GM23338 (cell line): Measurements from ENCODE around the gene PSMD10. TPM values are rescaled to one million over a fixed set of nuclear protein-coding genes. Genes with fewer than 3 reads are reported as not detected.

Experiments
- ATAC-seq: fragments of 200-7000 bp; cut with Tn5 transposase; 3 replicates; pipeline ENCODE4 v1.9.1; 2020
- DNase-seq: peaks from one replicate; pipeline ENCODE4 v3.0.0-alpha.2; 2015; ENCODE audit warnings: low spot score
- H2AFZ ChIP-seq: fragments of 200-600 bp; sonication (generic); 2 replicates; pipeline ENCODE4 v1.8.0; 2016; ENCODE audit warnings: antibody characterized with exemption, mild to moderate bottlenecking, moderate library complexity
- H3F3A ChIP-seq: fragments of 200-600 bp; sonication (generic); replicated peaks from 2 replicates; pipeline ENCODE4 v1.8.0; 2017; ENCODE audit warnings: antibody characterized with exemption, mixed run types, low read depth
- H3K27ac ChIP-seq: fragments of 200-600 bp; sonication (generic); 2 replicates; pipeline ENCODE4 v1.6.1; 2016; ENCODE audit warnings: low read depth
- H3K27me3 ChIP-seq: fragments of 200-600 bp; sonication (generic); 2 replicates; pipeline ENCODE4 v1.8.0; 2016; ENCODE audit warnings: mild to moderate bottlenecking, mixed run types, moderate library complexity; ENCODE audit not compliant: insufficient read depth
- H3K36me3 ChIP-seq: fragments of 200-600 bp; sonication (generic); 2 replicates; pipeline ENCODE4 v1.8.0; 2016; ENCODE audit warnings: mild to moderate bottlenecking; ENCODE audit not compliant: insufficient read depth
- H3K4me1 ChIP-seq: fragments of 200-600 bp; sonication (generic); 2 replicates; pipeline ENCODE4 v1.8.0; 2016; ENCODE audit warnings: mild to moderate bottlenecking, moderate library complexity; ENCODE audit not compliant: insufficient read depth
- H3K4me2 ChIP-seq: fragments of 200-600 bp; sonication (generic); 2 replicates; pipeline ENCODE4 v1.7.1; 2017; ENCODE audit warnings: mixed run types
- H3K4me3 ChIP-seq: fragments of 200-600 bp; sonication (generic); 2 replicates; pipeline ENCODE4 v1.6.1; 2016; ENCODE audit warnings: mixed run types
- H3K79me2 ChIP-seq: fragments of 200-600 bp; sonication (generic); replicated peaks from 2 replicates; pipeline ENCODE4 v1.8.0; 2017; ENCODE audit warnings: mild to moderate bottlenecking; ENCODE audit not compliant: insufficient read depth
- H3K9me2 ChIP-seq: fragments of 200-600 bp; sonication (generic); 2 replicates; pipeline ENCODE4 v1.8.0; 2017; ENCODE audit not compliant: insufficient read depth
- H4K20me1 ChIP-seq: fragments of 200-600 bp; sonication (generic); replicated peaks from 2 replicates; pipeline ENCODE4 v1.8.0; 2017; ENCODE audit warnings: mild to moderate bottlenecking; ENCODE audit not compliant: insufficient read depth
- H3K27ac Mint-ChIP-seq: 2 replicates; pipeline ENCODE4 v1.8.0; 2020; ENCODE audit warnings: inconsistent platforms, mild to moderate bottlenecking, moderate library complexity, mixed read lengths
- H3K27me3 Mint-ChIP-seq: 3 replicates; pipeline ENCODE4 v1.8.0; 2022; ENCODE audit warnings: low read depth, mild to moderate bottlenecking, moderate library complexity, mixed read lengths, inconsistent platforms; ENCODE audit not compliant: insufficient read depth, poor library complexity
- H3K36me3 Mint-ChIP-seq: 3 replicates; pipeline ENCODE4 v1.8.0; 2021; ENCODE audit warnings: low read depth, mild to moderate bottlenecking, inconsistent platforms, moderate library complexity, mixed read lengths
- H3K4me1 Mint-ChIP-seq: 3 replicates; pipeline ENCODE4 v1.8.0; 2020; ENCODE audit warnings: mild to moderate bottlenecking, inconsistent platforms, mixed read lengths
- H3K4me3 Mint-ChIP-seq: 3 replicates; pipeline ENCODE4 v1.8.0; 2021; ENCODE audit warnings: moderate library complexity, mild to moderate bottlenecking, inconsistent platforms, mixed read lengths
- H3K9me3 Mint-ChIP-seq: 3 replicates; pipeline ENCODE4 v1.8.0; 2020; ENCODE audit warnings: moderate library complexity, mild to moderate bottlenecking, inconsistent platforms, mixed read lengths
- ETS1 ChIP-seq: IDR thresholded peaks from 2 replicates; pipeline ENCODE4 v1.6.1; 2016; ENCODE audit warnings: antibody characterized with exemption
- EZH2phosphoT487 ChIP-seq: fragments of 200-600 bp; sonication (generic); IDR thresholded peaks from one replicate; pipeline ENCODE4 v1.8.1; 2018; ENCODE audit warnings: antibody characterized with exemption; ENCODE audit not compliant: unreplicated experiment
- NANOG ChIP-seq: IDR thresholded peaks from 2 replicates; pipeline ENCODE4 v1.6.1; 2016; ENCODE audit warnings: antibody characterized with exemption, borderline replicate concordance
- POLR2AphosphoS5 ChIP-seq: IDR thresholded peaks from 2 replicates; pipeline ENCODE4 v1.6.1; 2016; ENCODE audit warnings: antibody characterized with exemption, low read depth
- STAT1 ChIP-seq: IDR thresholded peaks from one replicate; pipeline ENCODE4 v1.6.1; 2016; ENCODE audit warnings: antibody characterized with exemption; ENCODE audit not compliant: unreplicated experiment
- ZNF331 ChIP-seq: fragments of 250-450 bp; sonication (Bioruptor Pico); IDR thresholded peaks from 2 replicates; pipeline ENCODE4 v1.5.0; 2020; ENCODE audit warnings: low read depth, mild to moderate bottlenecking, moderate library complexity
- polyA plus RNA-seq: library from polyadenylated mRNA; unstranded; fragments of >200 nt; fragmentation: Nextera tagmentation; extraction: Ambion mirVana; gene quantifications from 2 replicates; pipeline ENCODE4 v1.2.1, GENCODE V29; 2016
- total RNA-seq: library from RNA; depleted of rRNA; stranded (reverse); fragments of >200 nt; shearing (Covaris generic); gene quantifications from 2 replicates; pipeline ENCODE4 v1.2.3, GENCODE V29; 2014
- TF ChIP-seq, protein P1 (sequence below): IDR thresholded peaks from one replicate; pipeline ENCODE4 v1.6.1; 2018; ENCODE audit warnings: antibody characterized with exemption; ENCODE audit not compliant: unreplicated experiment
- TF ChIP-seq, protein P2 (sequence below), 2 experiments: fragments of 200-600 bp in 1 of 2; sonication (generic) in 1 of 2; conservative IDR thresholded peaks; 2 replicates each; pipeline versions ENCODE4 v1.5.1 to v1.6.1; 2016 to 2017; ENCODE audit warnings: antibody characterized with exemption in 2 of 2, low read depth in 2 of 2, mild to moderate bottlenecking in 2 of 2, moderate library complexity in 1 of 2
- TF ChIP-seq, protein P3 (sequence below): fragments of 250-450 bp; sonication (Bioruptor Pico); IDR thresholded peaks from 2 replicates; pipeline ENCODE4 v1.5.0; 2020; ENCODE audit warnings: mild to moderate bottlenecking, moderate library complexity

The PSMD10 gene
- total and polyA plus RNA-seq, 2 experiments from 2014 or later = 53.0 to 61.2 TPM

GRCh38 chrX:108130889-108131288, 39.5 kb upstream of the PSMD10 start (continued):
- TF ChIP-seq, protein P1, sequence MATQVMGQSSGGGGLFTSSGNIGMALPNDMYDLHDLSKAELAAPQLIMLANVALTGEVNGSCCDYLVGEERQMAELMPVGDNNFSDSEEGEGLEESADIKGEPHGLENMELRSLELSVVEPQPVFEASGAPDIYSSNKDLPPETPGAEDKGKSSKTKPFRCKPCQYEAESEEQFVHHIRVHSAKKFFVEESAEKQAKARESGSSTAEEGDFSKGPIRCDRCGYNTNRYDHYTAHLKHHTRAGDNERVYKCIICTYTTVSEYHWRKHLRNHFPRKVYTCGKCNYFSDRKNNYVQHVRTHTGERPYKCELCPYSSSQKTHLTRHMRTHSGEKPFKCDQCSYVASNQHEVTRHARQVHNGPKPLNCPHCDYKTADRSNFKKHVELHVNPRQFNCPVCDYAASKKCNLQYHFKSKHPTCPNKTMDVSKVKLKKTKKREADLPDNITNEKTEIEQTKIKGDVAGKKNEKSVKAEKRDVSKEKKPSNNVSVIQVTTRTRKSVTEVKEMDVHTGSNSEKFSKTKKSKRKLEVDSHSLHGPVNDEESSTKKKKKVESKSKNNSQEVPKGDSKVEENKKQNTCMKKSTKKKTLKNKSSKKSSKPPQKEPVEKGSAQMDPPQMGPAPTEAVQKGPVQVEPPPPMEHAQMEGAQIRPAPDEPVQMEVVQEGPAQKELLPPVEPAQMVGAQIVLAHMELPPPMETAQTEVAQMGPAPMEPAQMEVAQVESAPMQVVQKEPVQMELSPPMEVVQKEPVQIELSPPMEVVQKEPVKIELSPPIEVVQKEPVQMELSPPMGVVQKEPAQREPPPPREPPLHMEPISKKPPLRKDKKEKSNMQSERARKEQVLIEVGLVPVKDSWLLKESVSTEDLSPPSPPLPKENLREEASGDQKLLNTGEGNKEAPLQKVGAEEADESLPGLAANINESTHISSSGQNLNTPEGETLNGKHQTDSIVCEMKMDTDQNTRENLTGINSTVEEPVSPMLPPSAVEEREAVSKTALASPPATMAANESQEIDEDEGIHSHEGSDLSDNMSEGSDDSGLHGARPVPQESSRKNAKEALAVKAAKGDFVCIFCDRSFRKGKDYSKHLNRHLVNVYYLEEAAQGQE = no peak
- no peak for TF ChIP-seq ZNF331 (CRISPR knock-in tag)
- TF ChIP-seq, protein P2, sequence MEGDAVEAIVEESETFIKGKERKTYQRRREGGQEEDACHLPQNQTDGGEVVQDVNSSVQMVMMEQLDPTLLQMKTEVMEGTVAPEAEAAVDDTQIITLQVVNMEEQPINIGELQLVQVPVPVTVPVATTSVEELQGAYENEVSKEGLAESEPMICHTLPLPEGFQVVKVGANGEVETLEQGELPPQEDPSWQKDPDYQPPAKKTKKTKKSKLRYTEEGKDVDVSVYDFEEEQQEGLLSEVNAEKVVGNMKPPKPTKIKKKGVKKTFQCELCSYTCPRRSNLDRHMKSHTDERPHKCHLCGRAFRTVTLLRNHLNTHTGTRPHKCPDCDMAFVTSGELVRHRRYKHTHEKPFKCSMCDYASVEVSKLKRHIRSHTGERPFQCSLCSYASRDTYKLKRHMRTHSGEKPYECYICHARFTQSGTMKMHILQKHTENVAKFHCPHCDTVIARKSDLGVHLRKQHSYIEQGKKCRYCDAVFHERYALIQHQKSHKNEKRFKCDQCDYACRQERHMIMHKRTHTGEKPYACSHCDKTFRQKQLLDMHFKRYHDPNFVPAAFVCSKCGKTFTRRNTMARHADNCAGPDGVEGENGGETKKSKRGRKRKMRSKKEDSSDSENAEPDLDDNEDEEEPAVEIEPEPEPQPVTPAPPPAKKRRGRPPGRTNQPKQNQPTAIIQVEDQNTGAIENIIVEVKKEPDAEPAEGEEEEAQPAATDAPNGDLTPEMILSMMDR (conservative IDR thresholded peaks at IDR 0.05; ENCODE audit: low read depth in 2 of 2) = no peak
- no peak for TF ChIP-seq POLR2AphosphoS5

DNA sequence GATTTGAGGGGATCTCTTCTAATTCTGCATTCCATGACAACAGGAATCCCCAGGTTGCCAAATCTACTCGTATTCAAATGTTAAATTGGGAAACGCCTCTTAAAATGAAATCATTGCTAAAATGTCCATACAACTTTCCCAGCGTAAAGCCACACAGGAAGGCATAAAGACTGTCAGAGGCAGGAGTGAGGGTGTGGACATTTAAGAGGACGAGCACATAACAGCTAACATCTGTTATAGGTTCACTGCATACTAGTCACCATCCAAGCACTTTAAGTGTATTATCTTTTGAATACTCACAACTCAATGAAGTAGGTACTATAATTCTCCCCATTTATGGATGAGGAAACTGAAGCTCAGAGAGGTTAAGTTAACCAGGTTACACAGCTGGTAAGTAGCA, 35.8 kb upstream of the PSMD10 start:
- H3K4me2 ChIP-seq = no peak overlapping the region
- no peak overlapping the region for H3K4me3 ChIP-seq
- no peaks in the 10 kb centered on the region for H3K36me3 ChIP-seq
- Mint-ChIP-seq H3K36me3 (no peaks in the 10 kb centered on the region), H3K27me3 (no peaks in the 10 kb centered on the region), H3K4me1 (peaks cover 17% of the 10 kb centered on the region), H3K9me3 (no peaks in the 10 kb centered on the region), H3K4me3 (no peak overlapping the region), H3K27ac (peak overlapping the region; percentile 77; the same call in 1 of the 2 replicates)
- no peak for TF ChIP-seq POLR2AphosphoS5
- no peak for TF ChIP-seq ETS1
- TF ChIP-seq, protein P2 (conservative IDR thresholded peaks at IDR 0.05; ENCODE audit: low read depth in 2 of 2) = no peak
- TF ChIP-seq, protein P3, sequence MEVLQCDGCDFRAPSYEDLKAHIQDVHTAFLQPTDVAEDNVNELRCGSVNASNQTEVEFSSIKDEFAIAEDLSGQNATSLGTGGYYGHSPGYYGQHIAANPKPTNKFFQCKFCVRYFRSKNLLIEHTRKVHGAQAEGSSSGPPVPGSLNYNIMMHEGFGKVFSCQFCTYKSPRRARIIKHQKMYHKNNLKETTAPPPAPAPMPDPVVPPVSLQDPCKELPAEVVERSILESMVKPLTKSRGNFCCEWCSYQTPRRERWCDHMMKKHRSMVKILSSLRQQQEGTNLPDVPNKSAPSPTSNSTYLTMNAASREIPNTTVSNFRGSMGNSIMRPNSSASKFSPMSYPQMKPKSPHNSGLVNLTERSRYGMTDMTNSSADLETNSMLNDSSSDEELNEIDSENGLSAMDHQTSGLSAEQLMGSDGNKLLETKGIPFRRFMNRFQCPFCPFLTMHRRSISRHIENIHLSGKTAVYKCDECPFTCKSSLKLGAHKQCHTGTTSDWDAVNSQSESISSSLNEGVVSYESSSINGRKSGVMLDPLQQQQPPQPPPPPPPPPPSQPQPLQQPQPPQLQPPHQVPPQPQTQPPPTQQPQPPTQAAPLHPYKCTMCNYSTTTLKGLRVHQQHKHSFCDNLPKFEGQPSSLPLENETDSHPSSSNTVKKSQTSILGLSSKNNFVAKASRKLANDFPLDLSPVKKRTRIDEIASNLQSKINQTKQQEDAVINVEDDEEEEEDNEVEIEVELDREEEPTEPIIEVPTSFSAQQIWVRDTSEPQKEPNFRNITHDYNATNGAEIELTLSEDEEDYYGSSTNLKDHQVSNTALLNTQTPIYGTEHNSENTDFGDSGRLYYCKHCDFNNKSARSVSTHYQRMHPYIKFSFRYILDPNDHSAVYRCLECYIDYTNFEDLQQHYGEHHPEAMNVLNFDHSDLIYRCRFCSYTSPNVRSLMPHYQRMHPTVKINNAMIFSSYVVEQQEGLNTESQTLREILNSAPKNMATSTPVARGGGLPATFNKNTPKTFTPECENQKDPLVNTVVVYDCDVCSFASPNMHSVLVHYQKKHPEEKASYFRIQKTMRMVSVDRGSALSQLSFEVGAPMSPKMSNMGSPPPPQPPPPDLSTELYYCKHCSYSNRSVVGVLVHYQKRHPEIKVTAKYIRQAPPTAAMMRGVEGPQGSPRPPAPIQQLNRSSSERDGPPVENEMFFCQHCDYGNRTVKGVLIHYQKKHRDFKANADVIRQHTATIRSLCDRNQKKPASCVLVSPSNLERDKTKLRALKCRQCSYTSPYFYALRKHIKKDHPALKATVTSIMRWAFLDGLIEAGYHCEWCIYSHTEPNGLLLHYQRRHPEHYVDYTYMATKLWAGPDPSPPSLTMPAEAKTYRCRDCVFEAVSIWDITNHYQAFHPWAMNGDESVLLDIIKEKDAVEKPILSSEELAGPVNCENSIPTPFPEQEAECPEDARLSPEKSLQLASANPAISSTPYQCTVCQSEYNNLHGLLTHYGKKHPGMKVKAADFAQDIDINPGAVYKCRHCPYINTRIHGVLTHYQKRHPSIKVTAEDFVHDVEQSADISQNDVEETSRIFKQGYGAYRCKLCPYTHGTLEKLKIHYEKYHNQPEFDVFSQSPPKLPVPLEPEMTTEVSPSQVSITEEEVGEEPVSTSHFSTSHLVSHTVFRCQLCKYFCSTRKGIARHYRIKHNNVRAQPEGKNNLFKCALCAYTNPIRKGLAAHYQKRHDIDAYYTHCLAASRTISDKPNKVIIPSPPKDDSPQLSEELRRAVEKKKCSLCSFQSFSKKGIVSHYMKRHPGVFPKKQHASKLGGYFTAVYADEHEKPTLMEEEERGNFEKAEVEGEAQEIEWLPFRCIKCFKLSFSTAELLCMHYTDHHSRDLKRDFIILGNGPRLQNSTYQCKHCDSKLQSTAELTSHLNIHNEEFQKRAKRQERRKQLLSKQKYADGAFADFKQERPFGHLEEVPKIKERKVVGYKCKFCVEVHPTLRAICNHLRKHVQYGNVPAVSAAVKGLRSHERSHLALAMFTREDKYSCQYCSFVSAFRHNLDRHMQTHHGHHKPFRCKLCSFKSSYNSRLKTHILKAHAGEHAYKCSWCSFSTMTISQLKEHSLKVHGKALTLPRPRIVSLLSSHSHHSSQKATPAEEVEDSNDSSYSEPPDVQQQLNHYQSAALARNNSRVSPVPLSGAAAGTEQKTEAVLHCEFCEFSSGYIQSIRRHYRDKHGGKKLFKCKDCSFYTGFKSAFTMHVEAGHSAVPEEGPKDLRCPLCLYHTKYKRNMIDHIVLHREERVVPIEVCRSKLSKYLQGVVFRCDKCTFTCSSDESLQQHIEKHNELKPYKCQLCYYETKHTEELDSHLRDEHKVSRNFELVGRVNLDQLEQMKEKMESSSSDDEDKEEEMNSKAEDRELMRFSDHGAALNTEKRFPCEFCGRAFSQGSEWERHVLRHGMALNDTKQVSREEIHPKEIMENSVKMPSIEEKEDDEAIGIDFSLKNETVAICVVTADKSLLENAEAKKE (CRISPR knock-in tag) = no peak
- TF ChIP-seq EZH2phosphoT487 = no peak
- TF ChIP-seq NANOG = no peak
- TF ChIP-seq ZNF331 (CRISPR knock-in tag) = no peak
- TF ChIP-seq STAT1 = no peak
- H4K20me1 ChIP-seq = no peaks in the 10 kb centered on the region
- peaks cover 4% of the 10 kb centered on the region; the same call in 1 of the 2 replicates for H3K4me1 ChIP-seq
- no peak overlapping the region for H2AFZ ChIP-seq
- H3K27me3 ChIP-seq = no peaks in the 10 kb centered on the region
- no peak overlapping the region for H3K27ac ChIP-seq
- H3K79me2 ChIP-seq = no peaks in the 10 kb centered on the region
- ATAC-seq (no peak), DNase-seq (peak; percentile 2)
- H3K9me2 ChIP-seq = no peaks in the 10 kb centered on the region
- no peaks in the 10 kb centered on the region for H3F3A ChIP-seq
